ENCODE measurements around the gene CNDP1.

CNDP1 gene

DNA sequence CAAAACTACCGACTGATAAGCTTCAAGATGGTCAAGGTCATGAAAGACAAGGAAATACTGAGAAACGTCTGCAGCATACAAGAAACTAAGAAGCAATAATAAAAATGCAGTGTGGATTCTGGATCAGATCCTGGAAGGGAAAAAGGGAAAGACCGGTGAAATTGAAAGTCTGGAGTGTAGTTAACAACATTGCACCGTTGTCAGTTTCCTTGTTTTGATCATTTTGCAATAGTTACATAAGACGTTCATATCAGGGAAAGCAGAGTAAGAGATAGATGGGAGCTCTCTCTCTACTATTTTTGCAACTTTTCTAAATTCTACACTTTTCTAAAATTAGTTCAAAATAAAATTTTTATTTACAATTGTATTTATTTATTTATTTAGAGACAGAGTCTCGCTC is 48.3 kb downstream of the CNDP1 start:
- DNase-seq (ENCODE audit: low spot score) = no peak

DNA sequence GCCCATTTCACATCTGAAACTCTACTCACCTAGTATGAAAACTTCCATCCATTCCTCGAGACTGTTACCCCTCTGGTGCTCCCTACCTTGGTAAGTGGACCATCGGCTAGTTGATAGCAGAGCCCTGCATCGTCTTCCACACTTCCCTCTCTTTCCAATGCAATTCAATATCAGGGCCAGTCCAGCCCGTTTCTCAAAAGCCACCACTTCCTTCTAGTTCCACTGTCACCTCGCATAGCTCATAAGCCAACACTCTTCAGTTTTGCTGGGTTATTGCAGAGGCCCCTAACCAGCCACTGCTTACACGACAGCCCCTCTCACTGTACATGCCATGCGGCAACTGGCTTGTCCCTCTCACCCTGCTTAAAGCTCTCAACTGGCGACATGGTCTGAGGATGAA is 53.1 kb downstream of the CNDP1 start:
- DNase-seq (ENCODE audit: low spot score) = no peak

GRCh38 chr18:74589021-74589420 is 54.7 kb downstream of the CNDP1 start:
- no peak for DNase-seq (ENCODE audit: low spot score)

DNA sequence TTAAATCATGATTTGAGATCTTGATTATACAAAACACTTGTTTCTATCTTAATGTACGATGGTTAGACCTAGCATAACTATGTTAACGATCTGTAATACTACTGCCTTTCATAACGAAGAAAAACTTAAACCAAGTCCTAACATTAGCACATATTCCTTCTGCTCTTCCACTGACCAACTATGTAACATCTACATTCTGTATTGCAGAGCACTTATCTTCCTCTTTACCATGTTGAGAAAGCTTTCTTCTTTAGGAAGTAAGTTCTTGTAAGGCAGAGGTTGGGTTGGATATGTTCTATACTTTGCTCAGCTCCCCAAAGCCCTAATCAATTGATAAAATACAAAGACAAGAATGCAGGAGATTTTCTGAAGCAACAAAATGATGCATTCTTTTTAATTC is 55.5 kb downstream of the CNDP1 start:
- DNase-seq (ENCODE audit: low spot score) = no peak

GRCh38 chr18:74590671-74591070 is 56.4 kb downstream of the CNDP1 start:
- no peak for DNase-seq (ENCODE audit: low spot score)

- no peak for DNase-seq (ENCODE audit: low spot score)
These were observed 61.1 kb downstream of the CNDP1 start for GRCh38 chr18:74595431-74595830.

DNA sequence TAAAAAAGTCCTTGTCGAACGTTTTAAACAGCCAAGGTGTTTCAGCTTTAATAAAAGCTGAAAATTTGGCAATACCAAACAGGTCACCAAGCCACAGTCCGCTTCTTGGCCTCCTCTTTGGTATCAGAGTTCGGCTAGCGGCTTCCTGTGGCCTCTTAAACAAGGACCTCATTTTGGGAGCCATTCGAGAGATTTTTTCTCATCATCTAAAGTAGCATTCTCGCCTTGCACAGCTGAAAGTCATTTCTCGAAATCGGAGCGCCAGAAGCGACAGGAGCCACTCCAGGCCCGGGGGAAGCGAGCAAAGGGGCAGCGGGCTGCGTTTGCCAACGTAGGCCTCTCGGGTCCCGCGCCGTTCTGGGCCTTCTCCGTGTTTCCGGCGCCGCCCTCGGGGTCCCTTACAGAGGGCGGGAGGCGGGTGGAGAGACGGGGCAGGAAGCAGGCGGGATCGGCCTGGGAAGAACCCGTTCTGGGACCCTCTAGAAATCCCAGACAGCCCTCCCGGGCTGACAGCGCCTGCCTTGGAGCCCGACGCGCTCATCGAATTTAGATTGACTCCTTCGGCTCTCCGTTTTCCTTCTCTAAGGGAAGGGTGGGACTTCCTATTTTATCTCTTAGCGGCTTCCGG is 62.8 kb downstream of the CNDP1 start:
- DNase-seq (ENCODE audit: low spot score) = peak; percentile 87

- DNase-seq (ENCODE audit: low spot score) = peak; percentile 97
These were observed 63.5 kb downstream of the CNDP1 start, which contains the start of gene ZNF407 for GRCh38 chr18:74597662-74598349. Gene ZNF407 (plus strand): TSS chr18:74597870. CDS start chr18:74631020, 33,150 bp downstream.

- DNase-seq (ENCODE audit: low spot score) = no peak
These were observed 64.2 kb downstream of the CNDP1 start for GRCh38 chr18:74598350-74599001.

- no peak for DNase-seq (ENCODE audit: low spot score)
These were observed 70.1 kb downstream of the CNDP1 start for GRCh38 chr18:74604361-74604760.

GRCh38 chr18:74604774-74605173 is 70.5 kb downstream of the CNDP1 start:
- no peak for DNase-seq (ENCODE audit: low spot score)

DNA sequence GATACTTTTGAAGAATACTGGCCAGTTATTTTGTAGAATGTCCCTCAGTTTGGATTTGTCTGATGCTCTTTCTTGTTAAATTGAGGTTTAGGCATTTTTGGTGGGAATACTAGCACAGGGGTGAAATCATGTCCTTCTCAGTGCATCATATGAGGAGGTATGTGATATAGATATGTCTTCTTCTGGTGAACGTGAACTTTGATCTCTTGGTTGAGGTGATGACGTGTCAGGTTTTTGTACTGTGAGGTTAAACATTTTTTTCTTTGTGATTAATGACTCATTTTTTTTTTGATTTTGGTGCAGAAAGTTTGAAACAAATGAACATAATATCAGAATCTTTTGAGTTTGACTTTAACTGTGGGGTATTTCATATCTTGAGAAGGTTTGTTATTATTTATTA is 74.4 kb downstream of the CNDP1 start:
- DNase-seq (ENCODE audit: low spot score) = no peak

- DNase-seq (ENCODE audit: low spot score) = no peak
These were observed 75.2 kb downstream of the CNDP1 start for GRCh38 chr18:74609535-74609934.

GRCh38 chr18:74610051-74610615 is 75.8 kb downstream of the CNDP1 start:
- no peak for DNase-seq (ENCODE audit: low spot score)

DNA sequence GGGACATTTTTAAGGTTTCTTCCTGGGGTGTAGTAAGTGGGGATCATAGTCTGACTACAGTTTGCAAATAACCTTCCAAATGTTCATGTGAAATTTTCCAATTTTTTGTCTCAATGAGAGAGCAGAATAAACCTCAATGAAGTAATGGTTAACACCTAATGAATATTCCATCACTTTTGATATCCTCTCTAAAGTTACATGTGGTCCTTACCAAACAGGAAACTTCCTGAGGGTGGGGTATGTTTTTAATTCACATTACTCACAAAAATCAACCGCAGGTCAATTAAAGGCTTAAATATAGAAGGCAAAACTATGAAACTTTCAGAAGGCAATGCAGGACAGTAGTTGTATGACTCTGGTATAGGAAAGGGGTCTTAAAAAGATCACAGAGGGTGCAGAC is 76.6 kb downstream of the CNDP1 start:
- DNase-seq (ENCODE audit: low spot score) = no peak

- no peak for DNase-seq (ENCODE audit: low spot score)
These were observed 77.5 kb downstream of the CNDP1 start for GRCh38 chr18:74611765-74612164.

DNA sequence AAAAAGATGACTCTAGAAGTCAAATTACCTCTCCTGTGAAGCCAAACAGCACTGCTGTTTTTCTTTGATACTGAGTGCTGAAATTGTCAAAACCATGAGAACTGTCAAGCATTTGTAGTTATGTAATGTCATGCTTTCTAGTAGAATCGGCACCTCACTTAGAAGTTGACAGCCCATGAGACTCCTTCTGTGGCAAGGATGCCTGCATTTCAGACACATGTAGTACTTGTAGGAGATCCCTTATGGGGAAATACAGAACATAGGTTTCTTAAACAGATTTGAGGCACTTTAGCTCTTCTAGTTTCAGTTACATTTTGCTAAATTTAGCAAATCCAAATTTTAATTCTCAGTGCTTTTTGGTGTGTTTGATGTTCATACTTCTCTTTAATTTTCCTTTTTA is 79.1 kb downstream of the CNDP1 start:
- DNase-seq (ENCODE audit: low spot score) = no peak

DNA sequence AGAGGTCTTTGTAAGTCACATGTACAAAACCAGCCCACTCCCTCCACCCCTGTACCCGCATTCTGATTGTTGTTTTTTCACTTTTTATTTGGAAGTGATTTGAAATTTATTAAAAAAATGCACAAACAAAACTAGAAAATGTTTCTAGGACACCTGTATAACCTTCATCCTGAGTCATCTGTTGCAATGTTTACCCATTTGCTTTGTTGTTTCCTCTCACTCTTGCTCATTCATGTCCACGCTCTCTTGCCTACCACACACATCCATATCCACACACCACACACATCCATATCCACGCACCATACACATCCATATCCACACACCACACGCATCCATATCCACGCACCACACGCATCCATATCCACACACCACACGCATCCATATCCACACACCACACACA is 82.2 kb downstream of the CNDP1 start:
- DNase-seq (ENCODE audit: low spot score) = no peak

GRCh38 chr18:74617486-74617885 is 83.2 kb downstream of the CNDP1 start:
- DNase-seq (ENCODE audit: low spot score) = no peak

DNA sequence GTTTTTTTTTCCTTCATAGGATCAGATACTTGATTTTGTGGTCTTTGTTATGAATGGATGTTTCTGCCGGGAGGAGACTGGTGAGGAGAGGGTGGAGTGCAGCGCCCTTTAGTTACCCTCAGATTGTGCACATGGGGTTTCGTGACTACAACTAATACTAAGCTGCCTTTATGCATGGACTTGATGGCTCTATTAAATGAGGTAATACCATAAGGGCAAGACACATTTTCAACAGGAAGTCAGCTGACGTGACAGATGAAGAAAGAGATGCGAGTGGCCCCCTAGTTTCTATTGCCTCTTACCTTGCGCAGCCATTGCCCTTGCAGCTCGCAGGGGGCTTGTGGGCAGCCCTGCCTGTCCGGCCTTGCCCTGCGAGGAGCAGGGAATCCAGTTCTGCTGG is 87.8 kb downstream of the CNDP1 start:
- DNase-seq (ENCODE audit: low spot score) = no peak

- DNase-seq (ENCODE audit: low spot score) = no peak
These were observed 88.9 kb downstream of the CNDP1 start for GRCh38 chr18:74623047-74623816.

GRCh38 chr18:74624466-74624865 is 90.2 kb downstream of the CNDP1 start:
- DNase-seq (ENCODE audit: low spot score) = no peak
